Activated naive CD8-positive, alpha-beta T cell treated with anti-CD3 and anti-CD28 coated beads for 36 hours (primary cell): Measurements from ENCODE around the gene MSN. TPM values are rescaled to one million over a fixed set of nuclear protein-coding genes. Genes with fewer than 3 reads are reported as not detected.
"Not testable (repeated sequence)": the region's sequence is repeated elsewhere in the genome, so short reads cannot be mapped to it uniquely, and the experiment has no call there.

Source experiments
- DNase-seq: peaks from one replicate; pipeline ENCODE4 v3.0.0; 2021
- H3K27ac Mint-ChIP-seq: one replicate; pipeline ENCODE4 v1.8.0; 2022; ENCODE audit warnings: mild to moderate bottlenecking, moderate library complexity, mixed read lengths
- H3K27me3 Mint-ChIP-seq: one replicate; pipeline ENCODE4 v1.8.0; 2022; ENCODE audit warnings: mild to moderate bottlenecking, mixed read lengths
- H3K36me3 Mint-ChIP-seq: one replicate; pipeline ENCODE4 v1.8.0; 2021; ENCODE audit warnings: mild to moderate bottlenecking, mixed read lengths
- H3K4me1 Mint-ChIP-seq: one replicate; pipeline ENCODE4 v1.8.0; 2021; ENCODE audit warnings: mixed read lengths
- H3K4me3 Mint-ChIP-seq: one replicate; pipeline ENCODE4 v1.8.0; 2022; ENCODE audit warnings: mild to moderate bottlenecking, moderate library complexity, mixed read lengths
- H3K9me3 Mint-ChIP-seq: one replicate; pipeline ENCODE4 v1.8.0; 2022; ENCODE audit warnings: mixed read lengths
- total RNA-seq, 2 experiments: library from RNA; stranded (reverse); gene quantifications; one replicate each; pipeline ENCODE4 v1.2.3, GENCODE V29; 2021

MSN gene
- total RNA-seq, 2 experiments from 2014 or later = 433 to 443 TPM

DNA sequence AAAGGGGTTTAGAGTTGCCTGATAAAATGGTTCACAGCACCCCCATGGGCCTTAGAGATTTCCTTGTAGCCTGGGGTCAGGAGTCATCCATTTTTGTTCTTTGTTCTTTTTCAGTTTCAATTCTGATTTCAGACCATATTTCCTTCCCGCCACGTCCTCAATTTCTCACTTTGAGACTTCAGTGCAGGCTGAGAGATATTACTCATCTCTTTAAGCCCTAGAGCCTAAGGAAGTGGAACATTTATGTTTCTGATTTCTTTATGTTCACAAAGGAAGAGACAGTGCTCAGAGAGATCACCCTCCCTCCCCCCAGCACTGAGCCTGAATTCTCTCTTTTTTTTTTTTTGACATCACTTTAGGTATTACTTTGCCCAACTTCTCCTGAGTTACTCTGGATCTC lies 56.3 kb downstream of the MSN start:
- no peaks in the 10 kb centered on the region for H3K9me3 Mint-ChIP-seq
- H3K4me3 Mint-ChIP-seq = peak overlapping the region; percentile 18
- peak; percentile 45 for DNase-seq
- H3K36me3 Mint-ChIP-seq = peaks cover 70% of the 10 kb centered on the region
- H3K27me3 Mint-ChIP-seq = no peaks in the 10 kb centered on the region
- peak overlapping the region; percentile 92 for H3K27ac Mint-ChIP-seq
- peaks cover 79% of the 10 kb centered on the region for H3K4me1 Mint-ChIP-seq

DNA sequence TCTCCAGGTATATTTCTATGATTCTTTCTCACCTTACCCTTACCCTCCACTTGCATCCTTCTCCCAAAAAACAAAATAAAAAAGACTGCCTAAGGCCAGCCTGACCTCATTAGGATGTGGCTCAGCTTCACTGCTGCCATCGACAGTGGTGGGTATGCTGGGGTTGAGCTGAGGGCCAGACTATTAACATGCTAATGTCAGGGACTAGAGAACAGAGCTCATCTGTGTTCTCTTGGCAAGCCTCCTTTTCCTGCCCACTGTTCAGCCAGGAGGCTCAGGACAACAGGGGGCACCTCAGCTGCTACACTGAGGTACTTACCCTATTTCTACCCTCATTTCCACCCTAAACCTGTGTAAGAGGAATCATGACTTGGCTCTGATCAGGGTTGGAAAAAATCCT lies 59.3 kb downstream of the MSN start:
- no peak for DNase-seq
- Mint-ChIP-seq H3K36me3 (peaks cover 69% of the 10 kb centered on the region), H3K4me3 (no peak overlapping the region), H3K27ac (peak overlapping the region; percentile 56), H3K27me3 (no peaks in the 10 kb centered on the region), H3K4me1 (peaks cover 64% of the 10 kb centered on the region), H3K9me3 (no peaks in the 10 kb centered on the region)

- H3K27ac Mint-ChIP-seq = peak overlapping the region; percentile 69
- no peaks in the 10 kb centered on the region for H3K27me3 Mint-ChIP-seq
- no peak for DNase-seq
- H3K9me3 Mint-ChIP-seq = no peaks in the 10 kb centered on the region
- H3K4me3 Mint-ChIP-seq = no peak overlapping the region
- peaks cover 71% of the 10 kb centered on the region for H3K36me3 Mint-ChIP-seq
- H3K4me1 Mint-ChIP-seq = peaks cover 33% of the 10 kb centered on the region
These were observed 64.3 kb downstream of the MSN start for GRCh38 chrX:65731684-65732289.

DNA sequence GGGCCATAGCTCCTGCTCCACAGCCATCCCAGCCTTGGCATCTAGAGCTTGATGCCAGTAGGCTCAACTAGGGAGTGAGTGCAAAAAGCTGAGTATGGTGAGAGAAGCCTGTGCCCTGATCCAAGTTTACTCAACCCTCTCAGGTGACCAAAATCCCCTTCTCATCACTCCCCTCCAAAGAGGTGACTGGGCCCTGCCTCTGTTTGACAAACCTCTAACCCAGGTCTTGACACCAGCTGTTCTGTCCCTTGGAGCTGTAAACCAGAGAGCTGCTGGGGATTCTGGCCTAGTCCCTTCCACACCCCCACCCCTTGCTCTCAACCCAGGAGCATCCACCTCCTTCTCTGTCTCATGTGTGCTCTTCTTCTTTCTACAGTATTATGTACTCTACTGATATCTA lies 73.5 kb downstream of the MSN start:
- DNase-seq = no peak
- Mint-ChIP-seq H3K27me3 (no peaks in the 10 kb centered on the region), H3K4me1 (peaks cover 40% of the 10 kb centered on the region), H3K36me3 (peaks cover 71% of the 10 kb centered on the region), H3K9me3 (peaks cover 1% of the 10 kb centered on the region), H3K27ac (peak overlapping the region; percentile 72), H3K4me3 (no peak overlapping the region)

DNA sequence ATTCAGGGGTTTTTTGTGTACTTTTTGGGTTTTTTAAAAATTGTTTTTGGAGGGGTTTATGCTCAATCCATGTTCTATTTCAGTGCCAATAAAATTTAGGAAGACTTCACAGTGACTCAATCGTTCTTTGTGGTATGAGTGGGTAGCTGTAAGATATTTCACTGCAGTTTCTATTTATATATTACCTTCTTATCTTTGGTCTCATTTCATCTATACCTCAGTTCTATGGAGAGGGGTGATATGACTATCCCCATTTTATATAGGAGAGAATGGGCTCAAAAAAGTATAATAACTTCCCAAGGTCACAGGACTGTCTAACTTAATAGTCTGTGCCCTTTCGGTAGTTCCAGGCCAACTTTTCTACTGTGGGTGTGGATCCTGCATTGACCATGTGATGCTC lies 74.4 kb downstream of the MSN start:
- Mint-ChIP-seq H3K4me3 (no peak overlapping the region), H3K4me1 (peaks cover 43% of the 10 kb centered on the region), H3K9me3 (peaks cover 3% of the 10 kb centered on the region), H3K36me3 (peaks cover 66% of the 10 kb centered on the region), H3K27ac (peak overlapping the region; percentile 82), H3K27me3 (no peaks in the 10 kb centered on the region)
- no peak for DNase-seq

DNA sequence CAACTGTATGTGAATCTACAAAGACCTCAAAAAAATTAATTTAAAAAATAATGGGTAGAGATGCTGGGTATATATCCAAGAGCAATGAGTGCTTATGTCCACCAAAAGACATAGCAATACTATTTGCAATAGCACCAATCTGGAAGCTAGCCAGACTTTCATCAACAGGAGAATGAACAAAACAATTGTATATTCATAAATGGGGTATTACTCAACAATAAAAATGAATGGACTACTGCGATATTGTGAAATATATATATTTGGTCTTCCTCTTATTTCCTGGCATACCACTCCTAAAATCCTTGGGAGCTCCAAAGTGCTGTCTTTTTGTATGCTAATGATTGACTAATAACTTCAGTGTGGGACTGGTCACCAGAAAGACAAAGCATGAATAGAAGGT lies 77.5 kb downstream of the MSN start:
- Mint-ChIP-seq H3K4me1 (peaks cover 48% of the 10 kb centered on the region), H3K27me3 (no peaks in the 10 kb centered on the region), H3K36me3 (peaks cover 43% of the 10 kb centered on the region), H3K4me3 (no peak overlapping the region), H3K27ac (no peak overlapping the region), H3K9me3 (peaks cover 3% of the 10 kb centered on the region)
- DNase-seq = no peak

DNA sequence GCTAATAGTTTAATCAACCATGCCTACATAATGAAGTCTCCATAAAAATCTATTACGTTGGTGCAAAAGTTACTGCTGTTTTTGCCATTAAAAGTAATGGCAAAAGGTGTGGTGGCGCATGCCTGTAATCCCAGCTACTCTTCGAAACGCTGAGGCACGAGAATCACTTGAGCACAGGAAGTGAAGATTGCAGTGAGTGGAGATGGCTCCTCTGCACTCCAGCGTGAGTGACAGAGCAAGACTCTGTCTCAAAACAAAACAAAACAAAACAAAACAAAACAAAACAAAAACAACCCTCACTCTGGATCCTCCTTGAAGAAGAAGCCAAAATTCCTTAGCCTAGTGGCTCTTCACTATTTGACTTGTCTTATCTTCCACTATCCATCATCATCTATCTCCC lies 78.0 kb downstream of the MSN start:
- no peak overlapping the region for H3K4me3 Mint-ChIP-seq
- no peak for DNase-seq
- H3K36me3 Mint-ChIP-seq = peaks cover 40% of the 10 kb centered on the region
- peaks cover 45% of the 10 kb centered on the region for H3K4me1 Mint-ChIP-seq
- peak overlapping the region; percentile 28 for H3K27ac Mint-ChIP-seq
- H3K27me3 Mint-ChIP-seq = no peaks in the 10 kb centered on the region
- peaks cover 3% of the 10 kb centered on the region for H3K9me3 Mint-ChIP-seq

GRCh38 chrX:65745992-65746391 lies 78.5 kb downstream of the MSN start:
- no peaks in the 10 kb centered on the region for H3K27me3 Mint-ChIP-seq
- peaks cover 45% of the 10 kb centered on the region for H3K4me1 Mint-ChIP-seq
- no peak for DNase-seq
- peaks cover 3% of the 10 kb centered on the region for H3K9me3 Mint-ChIP-seq
- peaks cover 36% of the 10 kb centered on the region for H3K36me3 Mint-ChIP-seq
- peak overlapping the region; percentile 28 for H3K27ac Mint-ChIP-seq
- no peak overlapping the region for H3K4me3 Mint-ChIP-seq

- Mint-ChIP-seq H3K36me3 (peaks cover 19% of the 10 kb centered on the region), H3K9me3 (peaks cover 1% of the 10 kb centered on the region), H3K4me1 (peaks cover 55% of the 10 kb centered on the region), H3K27me3 (no peaks in the 10 kb centered on the region), H3K4me3 (peak overlapping the region; percentile 29), H3K27ac (peak overlapping the region; percentile 43)
- DNase-seq = peak; percentile 23
These were observed 83.4 kb downstream of the MSN start for GRCh38 chrX:65750674-65751469.

DNA sequence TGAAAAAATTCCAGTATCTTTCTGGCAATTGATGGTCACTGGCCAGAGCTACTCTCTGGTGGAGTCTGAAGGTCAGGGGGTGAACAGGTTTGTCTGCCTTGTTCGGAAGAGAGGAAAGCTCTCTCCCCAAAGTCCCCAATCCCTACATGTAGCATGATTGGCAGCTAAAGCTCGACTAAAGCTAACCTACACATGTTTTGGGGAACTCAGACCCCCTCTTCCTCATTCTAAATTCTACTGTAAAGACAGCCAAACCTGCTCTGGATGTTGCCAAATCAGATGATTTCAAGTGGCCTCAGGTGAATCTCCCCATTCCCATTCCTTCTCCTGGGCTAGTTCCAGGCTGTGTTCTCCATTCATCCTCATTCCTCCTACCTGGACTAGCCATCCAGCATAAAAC lies 84.1 kb downstream of the MSN start:
- Mint-ChIP-seq H3K4me1 (peaks cover 56% of the 10 kb centered on the region), H3K4me3 (no peak overlapping the region), H3K27ac (peak overlapping the region; percentile 60), H3K27me3 (no peaks in the 10 kb centered on the region), H3K9me3 (no peaks in the 10 kb centered on the region), H3K36me3 (peaks cover 16% of the 10 kb centered on the region)
- DNase-seq = no peak

DNA sequence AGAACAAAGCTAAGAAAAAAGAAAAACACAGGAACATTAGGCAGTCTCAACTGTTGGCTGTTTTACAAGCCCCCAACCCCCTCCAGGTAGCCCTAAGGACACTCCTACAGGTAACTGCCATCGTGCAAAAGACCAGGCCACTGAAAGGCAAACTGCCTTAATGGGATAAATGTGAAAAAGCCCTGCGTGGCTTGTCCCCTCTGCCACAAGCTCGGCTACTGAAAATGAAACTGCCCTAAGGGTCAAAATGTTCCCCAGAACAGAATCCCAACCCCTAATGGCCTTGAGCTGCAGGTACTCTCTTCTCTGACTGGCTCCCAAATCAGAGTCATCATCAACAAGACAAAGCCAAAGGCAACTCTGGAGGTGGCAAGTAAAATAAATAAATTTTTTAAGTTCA lies 84.8 kb downstream of the MSN start:
- Mint-ChIP-seq H3K4me1 (peaks cover 57% of the 10 kb centered on the region), H3K36me3 (peaks cover 14% of the 10 kb centered on the region), H3K27ac (no peak overlapping the region), H3K27me3 (no peaks in the 10 kb centered on the region), H3K9me3 (no peaks in the 10 kb centered on the region), H3K4me3 (no peak overlapping the region)
- no peak for DNase-seq

- Mint-ChIP-seq H3K4me3 (no peak overlapping the region), H3K27me3 (no peaks in the 10 kb centered on the region), H3K9me3 (no peaks in the 10 kb centered on the region), H3K4me1 (peaks cover 59% of the 10 kb centered on the region), H3K36me3 (peaks cover 16% of the 10 kb centered on the region), H3K27ac (peak overlapping the region; percentile 62)
- DNase-seq = no peak
These were observed 88.3 kb downstream of the MSN start for GRCh38 chrX:65755786-65756185.

- no peak for DNase-seq
- no peak overlapping the region for H3K4me3 Mint-ChIP-seq
- H3K9me3 Mint-ChIP-seq = peaks cover 15% of the 10 kb centered on the region
- H3K27me3 Mint-ChIP-seq = no peaks in the 10 kb centered on the region
- peaks cover 47% of the 10 kb centered on the region for H3K4me1 Mint-ChIP-seq
- no peak overlapping the region for H3K27ac Mint-ChIP-seq
- H3K36me3 Mint-ChIP-seq = peaks cover 22% of the 10 kb centered on the region
These were observed 90.5 kb downstream of the MSN start for GRCh38 chrX:65757943-65758342.

DNA sequence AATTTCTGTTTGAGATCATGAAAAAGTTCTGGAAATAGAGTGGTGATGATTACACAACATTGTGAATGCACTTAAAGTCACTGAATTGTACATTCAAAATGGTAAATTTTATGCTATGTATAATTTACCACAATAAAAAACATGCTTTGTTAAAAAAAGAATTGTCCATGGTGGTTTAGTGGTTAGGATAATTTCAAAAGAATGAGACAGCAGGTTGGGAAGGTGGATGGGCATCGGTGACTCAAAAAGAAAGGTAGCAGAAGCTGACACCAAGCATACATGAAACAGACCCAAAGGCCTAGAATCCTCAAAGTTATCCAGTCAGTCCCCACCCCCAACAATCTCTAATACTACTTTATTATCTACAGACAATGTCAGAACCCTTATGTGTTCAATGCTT lies 91.1 kb downstream of the MSN start:
- no peak for DNase-seq
- Mint-ChIP-seq H3K4me1 (peaks cover 50% of the 10 kb centered on the region), H3K9me3 (peaks cover 17% of the 10 kb centered on the region), H3K4me3 (no peak overlapping the region), H3K36me3 (peaks cover 25% of the 10 kb centered on the region), H3K27ac (no peak overlapping the region), H3K27me3 (no peaks in the 10 kb centered on the region)

GRCh38 chrX:65759525-65759924 lies 92.1 kb downstream of the MSN start:
- not testable (repeated sequence) for H3K27me3 Mint-ChIP-seq, H3K4me3 Mint-ChIP-seq, H3K27ac Mint-ChIP-seq, DNase-seq
- Mint-ChIP-seq H3K4me1 (peaks cover 46% of the 10 kb centered on the region), H3K36me3 (peaks cover 25% of the 10 kb centered on the region), H3K9me3 (peaks cover 17% of the 10 kb centered on the region)
